GM12878 (cell line): ENCODE data around the gene HDGF. TPM values are rescaled to one million over a fixed set of nuclear protein-coding genes. Genes with fewer than 3 reads are reported as not detected.

Source experiments
- ATAC-seq: fragments of 200-7000 bp; cut with Tn5 transposase; 3 replicates; pipeline ENCODE4 v1.9.1; 2020; ENCODE audit warnings: mild to moderate bottlenecking, moderate library complexity
- BruUV-seq: library from RNA; stranded (reverse); fragments of 400-500 nt; replicated peaks from 2 replicates; lab custom pipeline; 2021; lab: Mats Ljungman, UMichigan
- CTCF ChIA-PET: fragments of 300-600 bp; sonication (Branson Sonifier 250); formaldehyde crosslinking; extraction: SDS; loops from one replicate; lab custom pipeline; 2021; ENCODE audit warnings: inconsistent platforms; lab: Yijun Ruan, JAX
- POLR2A ChIA-PET: fragments of 350-600 bp; formaldehyde crosslinking; extraction: SDS; loops from one replicate; lab custom pipeline; 2021; ENCODE audit warnings: inconsistent platforms; lab: Charles Lee
- RAD21 ChIA-PET: fragments of 300-600 bp; sonication (Branson Sonifier 250); formaldehyde crosslinking; loops from one replicate; lab custom pipeline; 2023; ENCODE audit warnings: antibody characterized with exemption; ENCODE audit not compliant: unreplicated experiment; lab: Charles Lee
- SMC1A ChIA-PET: fragments of 300-600 bp; sonication (Branson Sonifier 250); formaldehyde crosslinking; loops from one replicate; lab custom pipeline; 2023; ENCODE audit not compliant: unreplicated experiment, uncharacterized antibody; lab: Charles Lee
- DNase-seq: peaks from one replicate; pipeline ENCODE4 v3.0.0-alpha.2; 2011; ENCODE audit warnings: low read depth, low spot score
- FAIRE-seq: peaks from 3 replicates; lab custom pipeline; 2011; peaks lifted over from hg19 to GRCh38; lab: Jason Lieb, UNC
- H2AFZ ChIP-seq: 2 replicates; pipeline ENCODE4 v1.6.0; 2011; ENCODE audit warnings: low read depth, low read length, control low read depth; ENCODE audit not compliant: control insufficient read depth
- H3K27ac ChIP-seq: 2 replicates; pipeline ENCODE4 v1.5.1; 2011; ENCODE audit warnings: control low read depth; ENCODE audit not compliant: control insufficient read depth, insufficient read depth
- H3K27me3 ChIP-seq, 2 experiments: replicated peaks in 1 of 2; 2 replicates each; pipeline versions ENCODE4 v1.6.0 to v1.6.1; 2011; ENCODE audit warnings: low read length in 1 of 2; ENCODE audit not compliant: control insufficient read depth in 2 of 2, insufficient read depth in 2 of 2
- H3K36me3 ChIP-seq, 2 experiments: 2 replicates each; pipeline ENCODE4 v1.5.1; 2011; ENCODE audit warnings: low read length in 1 of 2; ENCODE audit not compliant: control insufficient read depth in 2 of 2, insufficient read depth in 2 of 2
- H3K4me1 ChIP-seq: 2 replicates; pipeline ENCODE4 v1.6.1; 2011; ENCODE audit warnings: mild to moderate bottlenecking, low read length, moderate library complexity, mixed read lengths; ENCODE audit not compliant: control insufficient read depth, insufficient read depth
- H3K4me2 ChIP-seq: 2 replicates; pipeline ENCODE4 v1.6.0; 2011; ENCODE audit warnings: control low read depth; ENCODE audit not compliant: control insufficient read depth, insufficient read depth
- H3K4me3 ChIP-seq: fragments of 200-600 bp; sonication (generic); 2 replicates; pipeline ENCODE4 v1.5.1; 2016
- H3K79me2 ChIP-seq: 2 replicates; pipeline ENCODE4 v1.6.0; 2011; ENCODE audit warnings: low read length; ENCODE audit not compliant: control insufficient read depth, insufficient read depth
- H3K9ac ChIP-seq: 2 replicates; pipeline ENCODE4 v1.8.0; 2011; ENCODE audit warnings: low read length, control low read depth, mixed read lengths; ENCODE audit not compliant: control insufficient read depth, insufficient read depth
- H3K9me3 ChIP-seq: replicated peaks from 3 replicates; pipeline ENCODE4 v1.5.1; 2011; ENCODE audit warnings: mild to moderate bottlenecking, low read length; ENCODE audit not compliant: control insufficient read depth, insufficient read depth
- H4K20me1 ChIP-seq: 2 replicates; pipeline ENCODE4 v1.6.0; 2011; ENCODE audit not compliant: control insufficient read depth, insufficient read depth
- DPF2 ChIP-seq: fragments of 450-650 bp; IDR thresholded peaks from 2 replicates; pipeline ENCODE4 v1.6.1; 2017; ENCODE audit warnings: mild to moderate bottlenecking
- EGR1 ChIP-seq, 2 experiments: IDR thresholded peaks; 1 replicate in 1 of 2; 2 replicates in 1 of 2; pipeline ENCODE4 v1.6.1; 2011 to 2012; ENCODE audit warnings: low read depth in 2 of 2, low read length in 2 of 2, borderline replicate concordance in 1 of 2, mild to moderate bottlenecking in 1 of 2, moderate library complexity in 1 of 2
- HDGF ChIP-seq: fragments of 450-650 bp; IDR thresholded peaks from 2 replicates; pipeline ENCODE4 v1.6.1; 2016; ENCODE audit warnings: antibody characterized with exemption
- PAX8 ChIP-seq: fragments of 450-650 bp; IDR thresholded peaks from 2 replicates; pipeline ENCODE4 v1.6.1; 2017; ENCODE audit warnings: mild to moderate bottlenecking, moderate library complexity
- PKNOX1 ChIP-seq: fragments of 450-650 bp; IDR thresholded peaks from 2 replicates; pipeline ENCODE4 v1.6.1; 2016; ENCODE audit warnings: mild to moderate bottlenecking
- RAD51 ChIP-seq: fragments of 450-650 bp; IDR thresholded peaks from 2 replicates; pipeline ENCODE4 v1.6.1; 2016; ENCODE audit warnings: moderate library complexity, mild to moderate bottlenecking, inconsistent platforms
- RUNX3 ChIP-seq: IDR thresholded peaks from 2 replicates; pipeline ENCODE4 v1.6.1; 2012; ENCODE audit warnings: low read length, inconsistent platforms
- WGBS: methylation state at CpG from one replicate; pipeline ENCODE4 v1.1.6; 2016; ENCODE audit warnings: low lambda C conversion rate; ENCODE audit not compliant: insufficient replicate concordance, insufficient coverage; ENCODE audit errors: missing lambda C conversion rate; 5-methylcytosine and 5-hydroxymethylcytosine counted together
- in situ Hi-C: fragments of 300-500 bp; cut with MboI; formaldehyde crosslinking; loops from 9 replicates; pipeline ENCODE4 v1.14.3; 2018; ENCODE audit warnings: mixed read lengths
- intact Hi-C: fragments of 100-400 bp; cut with micrococcal nuclease; formaldehyde crosslinking; loops from one replicate; pipeline ENCODE4 v1.14.2; 2022; ENCODE audit not compliant: unreplicated experiment
- polyA plus RNA-seq, 11 experiments: library from polyadenylated mRNA; depleted of rRNA in 4 of 11; unstranded in 6 of 11; stranded (reverse) in 5 of 11; fragments of >200 nt; fragmentation: Nextera tagmentation in 4 of 11; fragmentation: Illumina TruSeq in 1 of 11; extraction: Ambion mirVana in 4 of 11; extraction: Trizol in 1 of 11; gene quantifications; 1 replicate in 1 of 11; 2 replicates in 10 of 11; pipeline versions ENCODE4 v1.2.1 to v1.2.3, GENCODE V29; 2011 to 2016; ENCODE audit warnings: inconsistent platforms in 2 of 11, missing spikeins in 2 of 11, low read depth in 1 of 11
- total RNA-seq, 4 experiments: library from RNA; depleted of rRNA in 3 of 4; stranded (reverse); fragments of >200 nt in 3 of 4; fragmentation: Illumina TruSeq in 1 of 4; extraction: Trizol in 1 of 4; gene quantifications; 2 replicates each; pipeline versions ENCODE4 v1.2.1 to v1.2.3, GENCODE V29; 2013 to 2021

The HDGF gene
- total and polyA plus RNA-seq, 10 of the 15 experiments (the other 5 are each of a cell fraction or from before 2014, with no cell fraction given), result 28.3 to 372 (median 209) TPM

- TF ChIP-seq HDGF, result 0 out of 2 replicates have a peak, but pooled peaks have one; percentile 10
- peak; percentile 21; the same call in 1 of the 2 replicates for TF ChIP-seq PKNOX1
- TF ChIP-seq RAD51, result peak; percentile 18; the same call in 1 of the 2 replicates
- no peak for TF ChIP-seq DPF2
- TF ChIP-seq EGR1 (IDR thresholded peaks at IDR 0.05; ENCODE audit: borderline replicate concordance in 1 of 2, low read depth in 2 of 2, low read length in 2 of 2), result peak in 1 of 2 experiments; percentile 82; a peak in 2 of 3 replicates
- TF ChIP-seq RUNX3, result 0 out of 2 replicates have a peak, but pooled peaks have one; percentile 23
- TF ChIP-seq PAX8, result no peak
- CTCF ChIA-PET, result interaction anchor here (1.0 to 9.6 kb wide), 13 partner anchors 9 to 122 kb away, joined by 3 to 152 read pairs (median 4); partner anchors contain the start of genes HDGF, ISG20L2, METTL25B and MRPL24
- DNase-seq (no peak), ATAC-seq (peak; percentile 20), FAIRE-seq (no peak)
- H3K4me1 ChIP-seq, result no peaks in the 10 kb centered on the region
- no peaks in the 10 kb centered on the region for H4K20me1 ChIP-seq
- RAD21 ChIA-PET, result interaction anchor here (0.6 to 5.0 kb wide), 7 partner anchors 17 to 93 kb away, joined by 3 to 59 read pairs (median 6); partner anchors contain the start of genes HDGF, ISG20L2, METTL25B and MRPL24
- WGBS, result 1% methylated on average over 24 of the region's 31 CpGs
- H3K36me3 ChIP-seq, result peaks cover 0 to 11% of the 10 kb centered on the region in 2 experiments; a peak in 2 of 4 replicates
- no peak overlapping the region; the same call in 1 of the 2 replicates for H2AFZ ChIP-seq
- no peaks in the 10 kb centered on the region for H3K9me3 ChIP-seq
- BruUV-seq, result no TSS peak
- H3K79me2 ChIP-seq, result peaks cover 63% of the 10 kb centered on the region
- POLR2A ChIA-PET, result interaction anchor here (0.6 to 6.9 kb wide), 8 partner anchors 12 to 107 kb away, joined by 3 to 71 read pairs (median 6); partner anchors contain the start of genes HDGF, ISG20L2, METTL25B and MRPL24
- peak overlapping the region; percentile 92 for H3K9ac ChIP-seq
- SMC1A ChIA-PET, result interaction anchor here (0.8 to 11.8 kb wide), 9 partner anchors 12 to 129 kb away, joined by 3 to 108 read pairs (median 4); partner anchors contain the start of genes HDGF, ISG20L2, METTL25B and MRPL24
- in situ Hi-C loops, result no loop called here
- no peaks in the 10 kb centered on the region for H3K27me3 ChIP-seq
- H3K4me2 ChIP-seq, result peak overlapping the region; percentile 73
- H3K27ac ChIP-seq, result peak overlapping the region; percentile 87
- intact Hi-C loops, result loop anchor here (1.0 to 5.0 kb wide), 4 partner anchors 17 to 266 kb away; partner anchors contain the start of genes HDGF, ISG20L2, MEF2D and METTL25B
- H3K4me3 ChIP-seq, result peak overlapping the region; percentile 92
Measured at GRCh38 chr1:156767879-156768604, 16.6 kb upstream of the HDGF start.
